SK-N-SH treated with all-trans-retinoic acid at 6 μM for 48 hours (cell line): Measurements from ENCODE around the gene SCFD2.

Experiments
- ATAC-seq: fragments of 200-7000 bp; cut with Tn5 transposase; 3 replicates; pipeline ENCODE4 v1.9.1; 2020; ENCODE audit warnings: mild to moderate bottlenecking, moderate library complexity
- ARNTL ChIP-seq: fragments of 450-650 bp; formaldehyde crosslinking; IDR thresholded peaks from 2 replicates; pipeline ENCODE4 v1.5.0; 2020; ENCODE audit warnings: low read depth, mild to moderate bottlenecking, moderate library complexity, borderline replicate concordance
- BACH2 ChIP-seq: fragments of 250-450 bp; sonication (Bioruptor Pico); IDR thresholded peaks from 2 replicates; pipeline ENCODE4 v1.9.0; 2021; ENCODE audit warnings: mild to moderate bottlenecking, borderline replicate concordance
- CSDC2 ChIP-seq: fragments of 250-450 bp; sonication (Bioruptor Pico); IDR thresholded peaks from 2 replicates; pipeline ENCODE4 v1.5.0; 2020; ENCODE audit warnings: mild to moderate bottlenecking, moderate library complexity
- CSRNP3 ChIP-seq: fragments of 250-450 bp; sonication (Bioruptor Pico); IDR thresholded peaks from 2 replicates; pipeline ENCODE4 v1.5.1; 2021; ENCODE audit warnings: mild to moderate bottlenecking, moderate library complexity
- ESRRG ChIP-seq: fragments of 250-450 bp; sonication (Bioruptor Pico); IDR thresholded peaks from 2 replicates; pipeline ENCODE4 v1.6.1; 2021; ENCODE audit warnings: mild to moderate bottlenecking
- GLIS3 ChIP-seq: fragments of 250-450 bp; sonication (Bioruptor Pico); IDR thresholded peaks from 2 replicates; pipeline ENCODE4 v1.5.0; 2020; ENCODE audit warnings: mild to moderate bottlenecking, moderate library complexity
- ISL1 ChIP-seq: fragments of 250-450 bp; sonication (Bioruptor Pico); IDR thresholded peaks from 2 replicates; pipeline ENCODE4 v2.1.2; 2022; ENCODE audit warnings: mild to moderate bottlenecking, moderate library complexity
- PATZ1 ChIP-seq: fragments of 250-450 bp; sonication (Bioruptor Pico); IDR thresholded peaks from 2 replicates; pipeline ENCODE4 v1.8.0; 2020; ENCODE audit warnings: mild to moderate bottlenecking, moderate library complexity, borderline replicate concordance
- POU6F1 ChIP-seq: fragments of 250-450 bp; sonication (Bioruptor Pico); IDR thresholded peaks from 2 replicates; pipeline ENCODE4 v1.8.0; 2021; ENCODE audit warnings: low read depth, mild to moderate bottlenecking, moderate library complexity, borderline replicate concordance
- PPARA ChIP-seq: fragments of 250-450 bp; sonication (Bioruptor Pico); IDR thresholded peaks from 2 replicates; pipeline ENCODE4 v1.5.0; 2020; ENCODE audit warnings: mild to moderate bottlenecking, borderline replicate concordance
- SNAI2 ChIP-seq: fragments of 250-450 bp; sonication (Bioruptor Pico); IDR thresholded peaks from 2 replicates; pipeline ENCODE4 v1.5.0; 2020; ENCODE audit warnings: mild to moderate bottlenecking, moderate library complexity
- TCF4 ChIP-seq: fragments of 250-450 bp; sonication (Bioruptor Pico); IDR thresholded peaks from 2 replicates; pipeline ENCODE4 v1.8.0; 2021; ENCODE audit warnings: mild to moderate bottlenecking, moderate library complexity, borderline replicate concordance
- TSHZ2 ChIP-seq: fragments of 250-450 bp; sonication (Bioruptor Pico); IDR thresholded peaks from 2 replicates; pipeline ENCODE4 v1.5.0; 2020; ENCODE audit warnings: mild to moderate bottlenecking, moderate library complexity
- ZFP3 ChIP-seq: fragments of 250-450 bp; sonication (Bioruptor Pico); IDR thresholded peaks from 2 replicates; pipeline ENCODE4 v1.5.0; 2020; ENCODE audit warnings: mild to moderate bottlenecking, moderate library complexity
- ZFP30 ChIP-seq: fragments of 450-650 bp; formaldehyde crosslinking; IDR thresholded peaks from 2 replicates; pipeline ENCODE4 v1.5.0; 2022; ENCODE audit warnings: mild to moderate bottlenecking, moderate library complexity
- ZNF565 ChIP-seq: fragments of 450-650 bp; formaldehyde crosslinking; conservative IDR thresholded peaks from 2 replicates; pipeline ENCODE4 v1.5.0; 2020; ENCODE audit warnings: low read depth, mild to moderate bottlenecking, moderate library complexity
- ZNF70 ChIP-seq: fragments of 450-650 bp; formaldehyde crosslinking; IDR thresholded peaks from 2 replicates; pipeline ENCODE4 v1.5.0; 2020; ENCODE audit warnings: mild to moderate bottlenecking, moderate library complexity
- ZNF8 ChIP-seq: fragments of 450-650 bp; formaldehyde crosslinking; IDR thresholded peaks from 2 replicates; pipeline ENCODE4 v1.5.0; 2020; ENCODE audit warnings: mild to moderate bottlenecking, moderate library complexity

Gene SCFD2

GRCh38 chr4:53371843-53372521, 6.1 kb upstream of the SCFD2 start (continued):
- TF ChIP-seq TSHZ2 (CRISPR knock-in tag): no peak
- no peak for TF ChIP-seq ZNF8

GRCh38 chr4:53371049-53371448, 5.2 kb upstream of the SCFD2 start:
- ATAC-seq: no peak
- TF ChIP-seq PPARA (CRISPR knock-in tag) (no peak), POU6F1 (no peak), GLIS3 (CRISPR knock-in tag) (no peak), ZNF565 (CRISPR knock-in tag) (no peak), ARNTL (CRISPR knock-in tag) (no peak), ZNF70 (no peak), PATZ1 (no peak), ISL1 (no peak), ZNF8 (no peak), ESRRG (CRISPR knock-in tag) (no peak)

- ATAC-seq: no peak
- TF ChIP-seq PATZ1 (no peak), POU6F1 (no peak), CSRNP3 (CRISPR knock-in tag) (no peak), ARNTL (CRISPR knock-in tag) (no peak), ISL1 (no peak), BACH2 (CRISPR knock-in tag) (no peak), ZFP3 (CRISPR knock-in tag) (no peak), TCF4 (no peak), ZNF565 (CRISPR knock-in tag) (no peak), ZNF70 (no peak), ZFP30 (CRISPR knock-in tag) (no peak), GLIS3 (CRISPR knock-in tag) (no peak), TSHZ2 (CRISPR knock-in tag) (no peak), CSDC2 (CRISPR knock-in tag) (no peak), SNAI2 (CRISPR knock-in tag) (no peak), PPARA (CRISPR knock-in tag) (no peak)
- TF ChIP-seq, all 23 proteins: peak for 0
Measured at GRCh38 chr4:53367721-53368120, 1.9 kb upstream of the SCFD2 start.
